Kidney epithelial cell (primary cell): ENCODE data around the gene ESRRA. TPM values are rescaled to one million over a fixed set of nuclear protein-coding genes. Genes with fewer than 3 reads are reported as not detected.

Source experiments
- DNase-seq: peaks from one replicate; pipeline ENCODE4 v3.0.0-alpha.2; 2010; ENCODE audit warnings: low read depth
- H3K27me3 ChIP-seq: 2 replicates; pipeline ENCODE4 v1.6.0; 2011; ENCODE audit warnings: low read length; ENCODE audit not compliant: control insufficient read depth, insufficient read depth
- H3K36me3 ChIP-seq: 2 replicates; pipeline ENCODE4 v1.5.1; 2011; ENCODE audit warnings: low read length; ENCODE audit not compliant: control insufficient read depth, insufficient read depth
- H3K4me3 ChIP-seq: 2 replicates; pipeline ENCODE4 v1.5.1; 2011; ENCODE audit warnings: low read depth, mild to moderate bottlenecking, control low read depth, low read length
- total RNA-seq: library from RNA; depleted of rRNA; stranded (reverse); fragments of >200 nt; gene quantifications from 2 replicates; pipeline ENCODE4 v1.2.3, GENCODE V29; 2015
- TF ChIP-seq, protein P1 (sequence below): IDR thresholded peaks from 2 replicates; pipeline ENCODE4 v1.5.1; 2011; ENCODE audit warnings: mild to moderate bottlenecking, moderate library complexity, low read length, control low read depth, inconsistent platforms; ENCODE audit not compliant: insufficient read depth, poor library complexity, severe bottlenecking

Gene ESRRA
- total RNA-seq, 1 donor from 2014 or later = 54.3 TPM

DNA sequence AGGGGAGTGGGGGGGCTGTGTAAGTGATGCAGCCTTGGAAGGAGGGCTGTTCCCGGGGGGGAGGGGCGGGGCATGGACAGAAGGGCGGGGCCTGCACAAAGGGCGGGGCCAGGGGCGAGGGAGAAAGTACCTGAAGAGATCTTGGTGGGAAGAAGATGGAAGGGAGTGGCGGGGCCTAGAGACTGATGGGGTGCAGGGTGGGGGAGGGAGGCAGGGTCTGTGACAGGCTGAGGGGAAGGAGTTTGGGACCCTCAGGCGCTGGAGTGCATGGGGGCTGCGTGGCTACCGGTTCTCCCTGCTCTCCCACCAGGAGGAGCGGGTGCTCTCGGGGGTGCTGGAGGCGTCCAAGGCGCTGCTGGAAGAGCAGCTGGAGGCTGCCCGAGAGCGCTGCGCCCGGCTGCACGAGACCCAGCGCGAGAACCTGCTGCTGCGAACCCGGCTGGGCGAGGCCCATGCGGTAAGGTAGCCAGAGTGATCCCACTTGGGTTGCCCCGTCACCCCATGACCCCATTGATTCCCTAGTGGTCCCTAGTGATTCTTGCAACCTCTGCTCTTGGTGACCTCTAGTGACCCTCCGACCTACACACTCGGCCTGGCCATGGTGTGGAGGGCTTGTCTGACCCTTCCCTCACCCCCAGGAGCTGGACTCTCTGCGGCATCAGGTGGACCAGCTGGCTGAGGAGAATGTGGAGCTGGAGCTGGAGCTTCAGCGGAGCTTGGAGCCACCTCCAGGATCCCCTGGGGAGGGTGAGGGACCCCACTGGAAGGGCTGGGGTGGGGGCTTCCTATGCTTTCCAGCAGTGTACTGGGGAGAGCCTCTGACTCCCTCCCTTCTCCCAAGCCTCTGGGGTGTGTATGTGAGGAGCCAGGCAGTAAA is 37.8 kb downstream of the ESRRA start:
- Histone ChIP-seq H3K27me3 (peaks cover 5% of the 10 kb centered on the region), H3K36me3 (no peaks in the 10 kb centered on the region), H3K4me3 (peak overlapping the region; percentile 27)
- TF ChIP-seq, protein P1, sequence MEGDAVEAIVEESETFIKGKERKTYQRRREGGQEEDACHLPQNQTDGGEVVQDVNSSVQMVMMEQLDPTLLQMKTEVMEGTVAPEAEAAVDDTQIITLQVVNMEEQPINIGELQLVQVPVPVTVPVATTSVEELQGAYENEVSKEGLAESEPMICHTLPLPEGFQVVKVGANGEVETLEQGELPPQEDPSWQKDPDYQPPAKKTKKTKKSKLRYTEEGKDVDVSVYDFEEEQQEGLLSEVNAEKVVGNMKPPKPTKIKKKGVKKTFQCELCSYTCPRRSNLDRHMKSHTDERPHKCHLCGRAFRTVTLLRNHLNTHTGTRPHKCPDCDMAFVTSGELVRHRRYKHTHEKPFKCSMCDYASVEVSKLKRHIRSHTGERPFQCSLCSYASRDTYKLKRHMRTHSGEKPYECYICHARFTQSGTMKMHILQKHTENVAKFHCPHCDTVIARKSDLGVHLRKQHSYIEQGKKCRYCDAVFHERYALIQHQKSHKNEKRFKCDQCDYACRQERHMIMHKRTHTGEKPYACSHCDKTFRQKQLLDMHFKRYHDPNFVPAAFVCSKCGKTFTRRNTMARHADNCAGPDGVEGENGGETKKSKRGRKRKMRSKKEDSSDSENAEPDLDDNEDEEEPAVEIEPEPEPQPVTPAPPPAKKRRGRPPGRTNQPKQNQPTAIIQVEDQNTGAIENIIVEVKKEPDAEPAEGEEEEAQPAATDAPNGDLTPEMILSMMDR = no peak
- DNase-seq = no peak

DNA sequence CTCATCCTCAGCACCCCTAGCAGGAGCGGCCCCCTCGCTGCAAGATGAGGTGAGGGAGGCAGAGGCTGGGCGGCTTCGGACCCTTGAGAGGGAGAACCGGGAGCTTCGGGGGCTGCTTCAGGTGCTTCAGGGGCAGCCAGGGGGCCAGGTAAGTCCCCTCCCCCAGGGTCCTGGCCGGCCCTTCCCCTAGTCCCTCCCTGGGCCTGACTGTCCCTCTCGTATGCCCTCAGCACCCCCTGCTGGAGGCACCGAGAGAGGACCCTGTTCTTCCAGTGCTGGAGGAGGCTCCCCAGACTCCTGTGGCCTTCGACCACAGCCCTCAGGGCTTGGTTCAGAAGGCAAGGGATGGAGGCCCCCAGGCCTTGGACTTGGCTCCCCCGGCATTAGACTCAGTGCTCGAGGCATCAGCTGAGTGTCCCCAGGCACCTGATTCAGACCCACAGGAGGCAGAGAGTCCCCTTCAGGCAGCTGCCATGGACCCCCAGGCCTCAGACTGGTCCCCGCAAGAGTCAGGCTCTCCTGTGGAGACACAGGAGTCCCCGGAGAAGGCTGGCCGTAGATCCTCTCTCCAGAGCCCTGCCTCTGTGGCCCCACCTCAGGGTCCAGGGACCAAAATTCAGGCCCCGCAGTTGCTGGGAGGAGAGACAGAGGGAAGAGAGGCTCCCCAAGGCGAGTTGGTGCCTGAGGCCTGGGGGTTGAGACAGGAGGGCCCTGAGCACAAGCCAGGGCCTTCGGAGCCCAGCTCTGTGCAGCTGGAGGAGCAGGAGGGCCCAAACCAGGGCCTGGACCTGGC is 38.6 kb downstream of the ESRRA start:
- TF ChIP-seq, protein P1 = peak; percentile 54
- peaks cover 5% of the 10 kb centered on the region for H3K27me3 ChIP-seq
- H3K36me3 ChIP-seq = no peaks in the 10 kb centered on the region
- no peak for DNase-seq
- H3K4me3 ChIP-seq = no peak overlapping the region

DNA sequence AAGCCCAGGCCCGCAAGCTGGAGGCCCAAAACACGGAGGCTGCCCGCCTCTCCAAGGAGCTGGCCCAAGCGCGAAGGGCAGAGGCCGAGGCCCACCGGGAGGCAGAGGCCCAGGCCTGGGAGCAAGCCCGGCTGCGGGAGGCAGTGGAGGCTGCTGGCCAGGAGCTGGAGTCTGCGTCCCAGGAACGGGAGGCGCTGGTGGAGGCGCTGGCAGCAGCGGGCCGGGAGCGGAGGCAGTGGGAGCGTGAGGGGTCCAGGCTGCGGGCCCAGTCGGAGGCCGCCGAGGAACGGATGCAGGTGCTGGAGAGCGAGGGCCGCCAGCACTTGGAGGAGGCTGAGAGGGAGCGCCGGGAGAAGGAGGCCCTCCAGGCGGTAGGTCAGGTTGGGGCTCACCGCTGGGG is 39.5 kb downstream of the ESRRA start:
- Histone ChIP-seq H3K36me3 (no peaks in the 10 kb centered on the region), H3K27me3 (peaks cover 5% of the 10 kb centered on the region), H3K4me3 (no peak overlapping the region)
- TF ChIP-seq, protein P1 = no peak
- DNase-seq = no peak

DNA sequence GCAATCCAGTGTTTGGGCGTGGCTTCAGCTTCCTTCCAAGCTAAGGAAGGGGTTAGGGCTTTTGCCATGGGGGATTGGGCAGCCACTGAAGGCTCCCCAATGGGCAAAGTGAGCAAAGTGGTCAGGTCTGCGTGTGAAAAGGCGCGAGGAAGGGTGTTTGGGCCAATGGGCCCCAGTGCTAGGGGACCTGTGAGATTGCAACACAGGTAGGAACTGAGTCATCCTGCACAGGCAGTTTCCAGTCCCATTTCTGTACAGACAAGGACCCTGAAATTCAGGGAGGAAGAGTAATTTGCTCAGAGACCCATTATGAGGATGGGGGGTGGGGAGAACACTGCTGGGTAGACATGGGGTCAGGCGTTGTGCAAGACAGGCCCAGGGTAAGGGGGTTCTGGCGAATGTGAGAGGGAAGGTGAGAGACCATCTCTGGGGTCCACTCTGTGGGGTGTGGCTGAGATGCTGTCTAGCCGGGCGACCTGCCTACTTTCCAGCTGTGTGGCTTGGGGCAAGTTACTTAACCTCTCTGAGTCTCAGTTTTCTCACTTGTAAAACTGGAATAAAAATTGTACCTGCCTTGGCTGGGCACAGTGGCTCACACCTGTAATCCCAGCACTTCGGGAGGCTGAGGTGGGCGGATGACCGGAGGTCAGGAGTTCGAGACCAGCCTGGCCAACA is 42.0 kb downstream of the ESRRA start:
- no peaks in the 10 kb centered on the region for H3K36me3 ChIP-seq
- TF ChIP-seq, protein P1 = no peak
- no peak overlapping the region for H3K4me3 ChIP-seq
- DNase-seq = no peak
- H3K27me3 ChIP-seq = no peaks in the 10 kb centered on the region

DNA sequence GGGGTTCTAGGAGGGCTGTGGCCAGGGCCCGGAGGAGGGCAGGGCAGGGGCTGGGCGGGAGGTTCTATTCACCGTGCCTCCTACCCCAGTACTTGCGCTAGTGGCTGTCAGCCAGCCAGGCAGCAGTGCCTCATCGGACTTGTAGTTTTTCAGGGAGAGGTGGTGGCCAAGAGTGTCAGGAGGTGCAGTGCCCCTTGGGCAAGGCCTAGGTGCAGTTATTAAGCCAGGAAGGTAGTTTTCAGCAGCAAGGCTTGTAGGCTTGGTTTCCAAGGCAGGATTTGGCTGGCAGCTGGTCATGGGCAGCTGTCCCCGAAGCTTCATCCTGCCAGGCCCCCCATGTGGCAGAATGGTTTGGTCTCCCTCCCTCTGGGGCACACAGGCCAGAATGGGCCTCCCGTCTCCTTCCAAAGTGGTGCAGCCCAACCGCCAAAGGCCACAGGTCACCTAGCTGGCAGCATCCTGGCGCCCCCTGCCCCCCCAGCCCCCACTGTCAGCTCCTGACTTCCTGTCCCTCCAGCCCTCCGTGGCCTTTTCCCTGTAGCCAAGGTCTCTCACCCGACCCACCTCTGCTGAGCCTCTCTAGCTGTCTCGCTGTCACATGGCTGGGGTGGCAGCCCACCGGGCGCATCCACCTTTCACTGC is 43.2 kb downstream of the ESRRA start:
- TF ChIP-seq, protein P1 = no peak
- H3K4me3 ChIP-seq = no peak overlapping the region
- DNase-seq = no peak

More for the DNA sequence above, 43.2 kb downstream of the ESRRA start:
- H3K36me3 ChIP-seq = no peaks in the 10 kb centered on the region
- no peaks in the 10 kb centered on the region for H3K27me3 ChIP-seq
